GM19043 (cell line): ENCODE measurements around the gene IZUMO4.

Source experiments
- ATAC-seq: cut with Tn5 transposase; IDR thresholded peaks from one replicate; pipeline ENCODE4 v1.9.1; 2021; ENCODE audit warnings: low read depth; ENCODE audit not compliant: unreplicated experiment

The IZUMO4 gene

GRCh38 chr19:2096480-2097202 is at the start of gene IZUMO4:
Gene IZUMO4 (plus strand): TSS chr19:2096915. CDS start chr19:2096946, 31 bp downstream.
- peak; percentile 55 for ATAC-seq

- no peak for ATAC-seq
Observed at GRCh38 chr19:2047076-2047448, 49.7 kb upstream of the IZUMO4 start.

DNA sequence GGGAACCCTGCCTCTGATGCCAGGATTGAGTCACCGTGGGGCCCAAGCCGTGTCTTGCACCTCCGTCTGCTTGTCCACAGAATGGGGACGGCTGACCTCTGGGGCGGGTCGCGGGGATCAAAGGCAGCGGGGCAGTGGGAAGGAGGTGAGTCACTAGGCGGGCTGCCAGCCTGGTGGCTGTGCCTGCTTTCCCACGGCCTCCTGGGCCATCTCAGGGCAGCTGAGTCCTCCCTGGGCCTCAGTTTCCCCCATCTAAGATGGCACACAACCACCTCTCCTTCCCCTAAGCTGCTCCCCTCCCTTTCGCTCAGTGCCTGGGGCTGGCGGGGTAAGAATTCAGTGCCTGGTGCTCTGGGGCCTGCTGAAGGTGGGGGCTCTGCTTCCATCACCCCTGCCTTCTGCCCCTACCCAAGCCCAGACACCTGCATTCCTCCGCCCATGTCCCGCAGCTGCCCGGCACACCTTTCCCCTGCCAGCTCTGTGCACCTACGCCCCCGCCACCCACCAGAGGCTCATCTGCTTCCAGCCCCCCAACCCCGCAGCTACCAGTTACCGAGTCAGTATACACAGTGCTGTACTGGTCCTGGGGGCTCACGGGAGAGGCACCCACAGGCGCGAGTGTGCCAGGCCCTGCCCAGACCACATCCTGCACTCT is 49.1 kb upstream of the IZUMO4 start:
- no peak for ATAC-seq

- no peak for ATAC-seq
Observed at GRCh38 chr19:2048104-2048958, 48.4 kb upstream of the IZUMO4 start.

DNA sequence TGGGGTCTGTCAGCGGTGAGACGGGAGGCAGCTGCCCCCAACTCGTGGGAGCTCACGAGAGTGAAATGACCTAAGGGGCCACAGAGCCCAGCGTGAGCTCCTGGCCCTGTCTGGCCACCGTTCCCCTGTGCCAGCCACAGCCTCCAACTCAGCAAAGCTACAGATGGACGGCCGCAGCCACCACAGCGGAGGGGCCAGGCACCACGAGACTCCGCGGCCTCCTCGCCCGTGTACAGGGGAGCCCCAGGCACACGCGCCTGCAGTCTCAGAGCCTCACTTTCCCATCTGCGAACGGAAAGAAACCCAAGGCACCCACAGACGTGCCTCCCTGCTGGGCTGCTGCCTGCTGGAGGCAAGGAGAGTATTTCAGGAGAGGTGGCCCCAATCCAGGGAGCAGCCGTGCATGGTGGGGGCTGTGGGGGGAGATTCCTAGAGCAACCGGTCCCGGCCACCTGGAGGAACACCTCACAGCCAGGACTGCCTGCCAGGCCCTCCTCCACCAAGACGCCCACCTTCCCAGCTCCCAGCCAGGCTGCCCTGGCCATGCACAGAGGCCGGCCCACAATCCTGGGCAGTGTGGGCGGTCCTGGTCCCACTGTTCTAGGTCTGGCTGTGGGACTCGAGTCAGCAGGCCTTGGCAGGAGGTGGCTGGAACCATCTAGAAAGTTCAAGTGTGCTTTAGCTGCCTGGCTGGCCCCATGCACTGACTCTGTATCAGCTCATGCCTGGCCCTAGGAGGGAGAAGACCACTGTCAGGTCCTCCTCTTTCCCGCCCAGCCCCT is 47.6 kb upstream of the IZUMO4 start:
- ATAC-seq: no peak

DNA sequence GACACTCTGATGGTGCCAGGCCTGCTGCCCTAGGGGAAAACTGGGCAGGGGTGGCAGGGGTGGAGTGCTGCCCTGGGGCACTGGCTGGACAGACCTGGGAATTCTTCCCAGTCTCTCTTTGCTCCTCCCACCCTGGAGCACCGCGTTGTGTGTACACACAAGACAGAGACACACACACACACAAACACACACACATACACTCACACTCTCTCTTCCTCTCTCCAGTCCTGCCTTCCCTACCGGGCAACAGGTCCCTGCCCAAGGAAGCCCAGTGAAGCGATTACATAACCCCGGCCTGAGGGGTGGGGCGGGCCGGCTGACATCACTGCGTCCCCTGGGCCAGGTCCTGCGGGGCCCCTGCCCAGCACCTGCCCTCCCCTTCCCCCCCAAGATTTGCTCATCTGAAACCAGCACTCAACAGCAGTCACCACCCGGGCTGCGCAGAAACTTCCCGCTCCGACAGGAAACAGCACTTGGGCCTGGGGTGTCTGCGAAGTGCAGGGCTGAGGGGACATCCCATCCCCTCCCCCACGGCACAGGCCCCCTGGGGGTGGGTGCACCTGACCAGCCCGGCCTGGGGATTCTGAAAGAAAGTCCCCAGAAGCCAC is 46.9 kb upstream of the IZUMO4 start:
- no peak for ATAC-seq

DNA sequence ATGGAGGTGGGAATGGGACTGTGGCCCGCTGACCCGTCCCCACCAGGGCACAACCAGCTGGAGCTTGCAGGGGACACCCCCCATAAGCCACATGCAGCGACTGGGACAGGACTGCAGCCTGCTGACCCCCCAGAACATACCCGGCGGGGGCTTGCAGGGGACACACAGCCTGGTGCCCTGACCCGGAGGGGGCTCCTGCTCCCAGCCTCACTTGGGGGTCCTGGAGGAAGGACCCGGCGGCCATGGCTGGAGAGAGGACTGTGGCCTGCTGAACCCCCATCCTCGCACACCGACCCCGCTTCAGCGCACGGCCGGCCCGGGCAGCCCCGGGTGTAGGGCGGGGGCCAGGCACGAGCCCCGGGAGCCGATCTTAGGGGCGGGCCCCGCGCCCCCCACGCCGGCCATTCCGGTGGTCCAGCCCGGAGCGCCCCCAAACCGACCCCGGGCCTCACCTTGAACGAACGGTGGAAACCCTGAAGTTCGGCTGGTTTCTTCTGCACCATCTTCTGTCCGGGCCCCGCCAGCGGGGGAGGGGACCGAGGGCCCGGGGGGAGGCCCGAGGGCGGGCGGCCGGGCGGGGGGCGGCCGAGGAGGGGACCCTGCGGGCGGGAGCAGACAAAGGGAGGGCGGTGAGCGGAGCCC is 46.2 kb upstream of the IZUMO4 start:
- ATAC-seq: no peak

- peak; percentile 38 for ATAC-seq
Observed at GRCh38 chr19:2050991-2051772, 45.5 kb upstream of the IZUMO4 start, which contains the start of gene MKNK2. Gene MKNK2 (minus strand): TSS chr19:2051244. CDS start chr19:2050851, 393 bp downstream.

DNA sequence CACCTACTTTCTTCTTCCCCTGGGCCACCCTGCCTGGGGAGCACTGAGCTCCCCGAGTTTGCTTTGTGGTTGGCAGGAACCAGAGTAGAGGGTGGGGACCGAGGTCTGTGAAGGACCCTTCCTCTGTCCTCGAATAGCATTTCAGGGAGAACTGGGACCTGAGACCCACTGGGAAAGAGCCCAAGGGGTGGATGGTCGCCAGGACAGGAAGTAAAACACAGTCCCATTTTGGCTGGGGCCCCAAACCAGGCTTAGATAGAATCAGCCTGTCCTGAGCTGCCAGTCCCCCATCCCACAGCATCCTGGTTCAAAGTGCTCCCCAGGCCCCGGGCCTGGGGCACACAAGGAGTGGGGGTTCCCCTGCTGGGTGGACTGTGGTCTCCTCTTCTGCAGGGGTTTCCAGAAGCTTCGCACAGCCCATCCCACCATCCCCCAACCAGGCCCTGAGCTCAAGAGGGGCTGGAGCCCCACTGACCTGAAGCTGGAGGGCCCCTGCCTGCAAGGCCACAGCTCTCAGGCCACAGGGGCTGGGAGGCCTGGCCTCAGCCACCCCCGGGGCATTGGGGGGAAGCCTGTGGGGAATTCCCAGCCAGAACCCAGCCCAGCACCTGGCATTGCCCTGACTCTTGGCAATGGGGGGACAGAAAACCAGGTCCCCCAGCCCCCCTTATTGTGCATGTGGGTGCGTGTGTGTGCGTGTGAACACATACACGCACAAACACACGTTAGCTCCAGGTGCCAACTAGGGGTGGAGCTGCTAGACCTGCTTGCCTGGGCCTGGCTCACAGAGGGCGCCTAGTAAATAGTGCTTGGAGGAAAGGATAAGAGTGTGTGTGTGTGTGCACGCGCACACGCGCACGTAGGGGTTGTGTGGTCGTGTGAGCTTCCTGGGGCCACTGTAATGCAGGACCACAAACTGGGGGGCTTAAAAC is 44.7 kb upstream of the IZUMO4 start:
- ATAC-seq: no peak

- no peak for ATAC-seq
Observed at GRCh38 chr19:2053601-2054389, 42.9 kb upstream of the IZUMO4 start.

GRCh38 chr19:2054763-2055162 is 42.0 kb upstream of the IZUMO4 start:
- no peak for ATAC-seq

- no peak for ATAC-seq
Observed at GRCh38 chr19:2055931-2056836, 40.5 kb upstream of the IZUMO4 start.

DNA sequence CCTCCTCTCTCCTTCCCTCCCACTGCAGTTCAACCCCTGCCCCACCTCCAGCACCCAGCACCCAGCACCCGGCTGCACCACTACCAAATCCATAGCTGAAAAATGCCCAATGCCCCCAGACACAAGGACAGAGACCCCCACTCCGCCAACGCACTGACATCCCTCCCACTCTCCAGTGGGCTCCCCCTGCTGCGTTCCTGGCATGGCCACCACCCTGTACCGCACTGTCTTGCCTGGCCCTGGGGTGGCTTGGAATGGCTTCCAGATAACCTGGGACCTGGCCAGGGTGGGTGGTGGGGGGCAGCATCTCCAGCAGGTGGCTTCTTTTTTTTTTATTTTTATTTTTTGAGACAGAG is 39.9 kb upstream of the IZUMO4 start:
- ATAC-seq: no peak

DNA sequence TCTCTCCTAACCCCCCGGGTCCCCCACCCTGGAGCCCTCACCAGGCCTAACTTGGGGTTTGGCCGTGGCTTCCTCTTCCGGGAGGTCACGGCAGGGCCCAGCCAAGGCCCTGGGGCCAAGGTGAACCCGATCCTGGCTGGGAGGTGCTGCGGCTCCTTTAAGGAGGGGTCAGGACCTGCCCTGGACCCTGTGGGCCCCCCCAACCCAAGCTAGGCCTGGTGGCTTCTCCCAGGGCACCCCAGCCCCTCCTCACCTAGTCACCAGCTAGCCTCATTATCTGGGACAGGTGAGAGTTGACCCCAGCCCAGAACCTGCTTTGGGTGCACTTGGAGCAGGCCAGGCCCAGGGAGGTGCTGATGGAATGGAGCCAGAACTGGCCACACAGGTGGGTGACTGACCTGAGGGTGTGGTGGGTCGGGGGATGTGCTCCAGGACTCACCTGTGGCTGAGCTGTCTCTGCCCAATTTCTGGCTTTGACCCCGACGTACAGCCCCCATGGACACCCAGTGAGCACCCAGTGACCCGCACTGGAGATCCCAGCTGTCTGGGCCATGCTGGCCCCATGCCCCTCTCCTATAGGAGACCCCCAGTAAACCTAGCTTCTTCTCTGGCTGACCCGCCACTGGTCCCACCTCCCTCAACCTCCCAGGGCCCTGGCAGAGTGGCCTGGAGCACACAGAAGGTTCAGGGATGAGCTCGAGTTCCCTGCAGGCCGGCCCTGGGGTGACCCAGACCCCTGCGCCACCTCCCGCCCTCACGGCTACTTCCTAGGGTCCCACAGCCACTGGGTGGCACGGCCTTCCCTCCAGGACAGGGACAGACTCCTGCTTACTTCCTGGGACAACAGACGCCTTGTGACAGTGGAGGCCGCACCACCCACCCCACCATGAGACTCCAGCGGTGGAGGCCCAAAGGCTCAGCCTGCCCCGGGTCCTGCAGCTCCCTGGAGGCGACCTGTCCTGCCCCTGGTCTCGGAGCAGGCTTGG is 38.9 kb upstream of the IZUMO4 start:
- no peak for ATAC-seq
